Suprapubic skin (tissue), 3 donors: ENCODE measurements around the gene ARHGAP19.

Experiments
- POLR2A ChIP-seq, 2 donors: fragments of 450-650 bp; IDR thresholded peaks; one replicate each; pipeline ENCODE4 v1.6.1; 2017; ENCODE audit warnings: antibody characterized with exemption in 2 of 2, mild to moderate bottlenecking in 2 of 2, moderate library complexity in 2 of 2
- TF ChIP-seq, protein P1 (sequence below), 2 donors: fragments of 200-600 bp in 1 of 2; fragments of 450-650 bp in 1 of 2; sonication (generic) in 1 of 2; IDR thresholded peaks; one replicate each; pipeline ENCODE4 v1.5.1; 2016 to 2019; ENCODE audit warnings: antibody characterized with exemption in 2 of 2, mild to moderate bottlenecking in 1 of 2, moderate library complexity in 1 of 2

DNA sequence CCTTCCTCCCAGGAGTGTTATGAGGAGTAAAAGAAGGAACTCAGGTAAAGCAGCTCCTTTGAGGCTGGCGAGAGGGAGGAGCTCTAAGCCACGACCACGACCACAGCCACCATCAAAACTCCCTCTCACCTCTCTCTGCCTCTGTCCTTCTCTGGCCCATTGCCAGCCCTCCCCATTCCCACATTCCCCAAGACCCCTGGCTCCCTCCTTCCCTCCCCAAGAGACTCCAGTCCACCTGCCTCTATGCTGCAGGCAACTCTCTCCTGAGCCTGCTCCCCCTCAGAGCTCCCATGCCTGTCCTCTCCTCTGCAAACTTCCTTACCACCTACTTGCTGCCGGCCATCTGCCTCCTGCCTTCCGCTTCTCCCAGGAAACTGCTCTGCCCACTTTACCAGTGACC lies 116.2 kb downstream of the ARHGAP19 start:
- TF ChIP-seq, protein P1, sequence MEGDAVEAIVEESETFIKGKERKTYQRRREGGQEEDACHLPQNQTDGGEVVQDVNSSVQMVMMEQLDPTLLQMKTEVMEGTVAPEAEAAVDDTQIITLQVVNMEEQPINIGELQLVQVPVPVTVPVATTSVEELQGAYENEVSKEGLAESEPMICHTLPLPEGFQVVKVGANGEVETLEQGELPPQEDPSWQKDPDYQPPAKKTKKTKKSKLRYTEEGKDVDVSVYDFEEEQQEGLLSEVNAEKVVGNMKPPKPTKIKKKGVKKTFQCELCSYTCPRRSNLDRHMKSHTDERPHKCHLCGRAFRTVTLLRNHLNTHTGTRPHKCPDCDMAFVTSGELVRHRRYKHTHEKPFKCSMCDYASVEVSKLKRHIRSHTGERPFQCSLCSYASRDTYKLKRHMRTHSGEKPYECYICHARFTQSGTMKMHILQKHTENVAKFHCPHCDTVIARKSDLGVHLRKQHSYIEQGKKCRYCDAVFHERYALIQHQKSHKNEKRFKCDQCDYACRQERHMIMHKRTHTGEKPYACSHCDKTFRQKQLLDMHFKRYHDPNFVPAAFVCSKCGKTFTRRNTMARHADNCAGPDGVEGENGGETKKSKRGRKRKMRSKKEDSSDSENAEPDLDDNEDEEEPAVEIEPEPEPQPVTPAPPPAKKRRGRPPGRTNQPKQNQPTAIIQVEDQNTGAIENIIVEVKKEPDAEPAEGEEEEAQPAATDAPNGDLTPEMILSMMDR (IDR thresholded peaks at IDR 0.05), result no peak
- no peak for TF ChIP-seq POLR2A (IDR thresholded peaks at IDR 0.05)
